ENCODE data around the gene NEDD4. TPM values are rescaled to one million over a fixed set of nuclear protein-coding genes. Genes with fewer than 3 reads are reported as not detected.
A peak's percentile ranks its signal among the peaks of the same experiment; 100 is the strongest.

NEDD4 gene
- polyA plus RNA-seq, 1 of the 3 experiments (the other 2 are of a cell fraction): 12.9 TPM

DNA sequence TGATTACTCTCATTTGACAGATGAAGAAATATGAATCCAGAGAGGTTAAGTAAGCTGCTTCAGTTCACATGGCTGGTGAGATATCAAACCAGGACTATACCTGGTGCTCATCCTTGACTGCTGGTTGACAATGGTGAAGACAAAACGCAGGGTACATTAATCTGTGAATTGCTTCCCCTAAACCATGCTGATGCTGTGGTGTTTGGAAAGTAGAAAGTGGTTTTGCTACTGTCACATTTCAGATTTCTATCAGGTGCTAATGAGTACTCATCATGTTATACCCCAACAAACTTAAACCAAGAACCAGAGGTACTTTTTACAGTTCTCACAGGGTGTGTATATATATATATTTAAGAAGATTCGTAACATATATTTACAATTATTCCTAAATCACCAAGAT, 165.5 kb downstream of the NEDD4 start:
- TF ChIP-seq EP300 (IDR thresholded peaks at IDR 0.05; ENCODE audit: borderline replicate concordance in 1 of 2, low read depth in 1 of 2, low read length in 1 of 2) (no peak), MAX (IDR thresholded peaks at IDR 0.05; ENCODE audit: low read depth) (no peak), FOSL2 (IDR thresholded peaks at IDR 0.05; ENCODE audit: borderline replicate concordance, low read depth) (no peak), CHD2 (IDR thresholded peaks at IDR 0.05; ENCODE audit: low read length, partially characterized antibody) (no peak), NFIC (IDR thresholded peaks at IDR 0.05; ENCODE audit: borderline replicate concordance) (no peak), FOXJ3 (CRISPR knock-in tag; IDR thresholded peaks at IDR 0.05) (no peak), POLR2AphosphoS5 (IDR thresholded peaks at IDR 0.05; ENCODE audit: low read depth, low read length) (no peak), GABPA (IDR thresholded peaks at IDR 0.05; ENCODE audit: low read depth) (no peak), NRF1 (IDR thresholded peaks at IDR 0.05; ENCODE audit: low read depth, low read length) (no peak), ELF1 (IDR thresholded peaks at IDR 0.05) (no peak)
- H3K9ac ChIP-seq: no peak overlapping the region
- 92% methylated on average over 2 of the region's 2 CpGs for WGBS (ENCODE audit: low lambda C conversion rate)
- no peak overlapping the region for H3K4me3 ChIP-seq (ENCODE audit: low read depth in 2 of 2, low read length in 1 of 2)
- ChIA-PET POLR2A (no interaction called here), CTCF (interaction anchor here (1.6 kb wide), 1 partner anchor 18 kb away, joined by 7 read pairs; no protein-coding TSS in a partner anchor)
- no peaks in the 10 kb centered on the region for H3K27me3 ChIP-seq (ENCODE audit: insufficient read depth)
- no peaks in the 10 kb centered on the region for H4K20me1 ChIP-seq (ENCODE audit: insufficient read depth)
- H3K4me1 ChIP-seq (ENCODE audit: control insufficient read depth in 1 of 2, insufficient read depth in 2 of 2, low read depth in 1 of 2, low read length in 1 of 2): peaks cover 5 to 13% of the 10 kb centered on the region in 2 experiments
- H3K9me3 ChIP-seq: no peaks in the 10 kb centered on the region
- H3K9me2 ChIP-seq: no peaks in the 10 kb centered on the region; the same call in 1 of the 2 replicates
- H2AFZ ChIP-seq (ENCODE audit: low read depth): no peak overlapping the region
- H3F3A ChIP-seq (replicated peaks; ENCODE audit: insufficient read depth): peaks cover 34% of the 10 kb centered on the region
- no peak overlapping the region for H3K4me2 ChIP-seq
- peaks cover 17 to 33% of the 10 kb centered on the region in 2 experiments for H3K36me3 ChIP-seq (replicated peaks in 1 of 2; ENCODE audit: control insufficient read depth in 1 of 2, insufficient read depth in 2 of 2, low read length in 1 of 2)
- H3K79me2 ChIP-seq (ENCODE audit: insufficient read depth): no peaks in the 10 kb centered on the region
- DNase-seq: no peak
- 0 out of 4 replicates have a peak overlapping the region, but pooled peaks of 1 of the 2 experiments have one; percentile 14 for H3K27ac ChIP-seq (ENCODE audit: low read depth in 2 of 2, low read length in 1 of 2)

GRCh38 chr15:55827204-55827603, 166.2 kb downstream of the NEDD4 start:
- Histone ChIP-seq H3K9me2 (no peaks in the 10 kb centered on the region; the same call in 1 of the 2 replicates), H3K4me2 (no peak overlapping the region), H4K20me1 (ENCODE audit: insufficient read depth) (no peaks in the 10 kb centered on the region), H3K36me3 (replicated peaks in 1 of 2; ENCODE audit: control insufficient read depth in 1 of 2, insufficient read depth in 2 of 2, low read length in 1 of 2) (peaks cover 17 to 25% of the 10 kb centered on the region in 2 experiments), H3K9me3 (no peaks in the 10 kb centered on the region), H3K9ac (no peak overlapping the region), H3K4me1 (ENCODE audit: control insufficient read depth in 1 of 2, insufficient read depth in 2 of 2, low read depth in 1 of 2, low read length in 1 of 2) (peaks cover 5 to 14% of the 10 kb centered on the region in 2 experiments), H3K27ac (ENCODE audit: low read depth in 2 of 2, low read length in 1 of 2) (0 out of 4 replicates have a peak overlapping the region, but pooled peaks of 1 of the 2 experiments have one; percentile 14), H3K4me3 (ENCODE audit: low read depth in 2 of 2, low read length in 1 of 2) (no peak overlapping the region), H3F3A (replicated peaks; ENCODE audit: insufficient read depth) (peaks cover 39% of the 10 kb centered on the region), H2AFZ (ENCODE audit: low read depth) (no peak overlapping the region), H3K79me2 (ENCODE audit: insufficient read depth) (no peaks in the 10 kb centered on the region), H3K27me3 (ENCODE audit: insufficient read depth) (no peaks in the 10 kb centered on the region)
- WGBS (ENCODE audit: low lambda C conversion rate): 48% methylated on average over 2 of the region's 2 CpGs
- ChIA-PET CTCF (interaction anchor here (1.6 kb wide), 1 partner anchor 19 kb away, joined by 7 read pairs; no protein-coding TSS in a partner anchor), POLR2A (no interaction called here)
- DNase-seq: no peak
- peak; percentile 33 for TF ChIP-seq CTCF (IDR thresholded peaks at IDR 0.05)
- TF ChIP-seq RAD21 (IDR thresholded peaks at IDR 0.05; ENCODE audit: low read length): no peak
- no peak for TF ChIP-seq EP300 (IDR thresholded peaks at IDR 0.05; ENCODE audit: borderline replicate concordance in 1 of 2, low read depth in 1 of 2, low read length in 1 of 2)
- TF ChIP-seq ZBTB33 (IDR thresholded peaks at IDR 0.05; ENCODE audit: borderline replicate concordance, low read depth): no peak
- TF ChIP-seq NRF1 (IDR thresholded peaks at IDR 0.05; ENCODE audit: low read depth, low read length): no peak
- peak; percentile 69 for TF ChIP-seq TCF12 (IDR thresholded peaks at IDR 0.05)
- TF ChIP-seq JUND (IDR thresholded peaks at IDR 0.05): peak; percentile 27; the same call in 1 of the 2 replicates
- TF ChIP-seq MXI1 (IDR thresholded peaks at IDR 0.05; ENCODE audit: low read depth, low read length): no peak
- TF ChIP-seq MEF2A (IDR thresholded peaks at IDR 0.05; ENCODE audit: borderline replicate concordance, low read depth): no peak
- TF ChIP-seq FOSL2 (IDR thresholded peaks at IDR 0.05; ENCODE audit: borderline replicate concordance, low read depth): peak; percentile 27; the same call in 1 of the 2 replicates
- no peak for TF ChIP-seq REST (IDR thresholded peaks at IDR 0.05; ENCODE audit: low read depth, low read length)
- TF ChIP-seq SMC3 (IDR thresholded peaks at IDR 0.05; ENCODE audit: low read depth, low read length): no peak
- no peak for TF ChIP-seq RXRA (IDR thresholded peaks at IDR 0.05; ENCODE audit: borderline replicate concordance, low read depth)
- no peak for TF ChIP-seq CHD2 (IDR thresholded peaks at IDR 0.05; ENCODE audit: low read length, partially characterized antibody)
- no peak for TF ChIP-seq TEAD4 (IDR thresholded peaks at IDR 0.05; ENCODE audit: borderline replicate concordance, insufficient read depth)
- no peak for TF ChIP-seq POLR2AphosphoS5 (IDR thresholded peaks at IDR 0.05; ENCODE audit: low read depth, low read length)
- TF ChIP-seq GABPA (IDR thresholded peaks at IDR 0.05; ENCODE audit: low read depth): no peak
